Germinal center (tissue), 1 donor: ENCODE data around the gene PRDM16.

Source experiments
- DNase-seq: peaks from one replicate; pipeline ENCODE4 v3.0.0; 2012; ENCODE audit warnings: mixed read lengths, low spot score

The PRDM16 gene

GRCh38 chr1:3103967-3104677 is 35.1 kb downstream of the PRDM16 start:
- DNase-seq: no peak

GRCh38 chr1:3105167-3105863 is 36.3 kb downstream of the PRDM16 start:
- no peak for DNase-seq

GRCh38 chr1:3106216-3106615 is 37.2 kb downstream of the PRDM16 start:
- no peak for DNase-seq

GRCh38 chr1:3107201-3107600 is 38.2 kb downstream of the PRDM16 start:
- DNase-seq: no peak

- DNase-seq: no peak
Observed at GRCh38 chr1:3109355-3109754, 40.4 kb downstream of the PRDM16 start.

GRCh38 chr1:3111348-3112021 is 42.5 kb downstream of the PRDM16 start:
- no peak for DNase-seq

- no peak for DNase-seq
Observed at GRCh38 chr1:3112526-3112925, 43.5 kb downstream of the PRDM16 start.

- no peak for DNase-seq
Observed at GRCh38 chr1:3113047-3113740, 44.2 kb downstream of the PRDM16 start.

GRCh38 chr1:3113741-3114056 is 44.7 kb downstream of the PRDM16 start:
- no peak for DNase-seq

GRCh38 chr1:3114131-3114744 is 45.2 kb downstream of the PRDM16 start:
- no peak for DNase-seq

- DNase-seq: no peak
Observed at GRCh38 chr1:3114846-3115245, 45.8 kb downstream of the PRDM16 start.

- DNase-seq: no peak
Observed at GRCh38 chr1:3115275-3116149, 46.5 kb downstream of the PRDM16 start.

- DNase-seq: no peak
Observed at GRCh38 chr1:3116150-3116510, 47.1 kb downstream of the PRDM16 start.

- DNase-seq: no peak
Observed at GRCh38 chr1:3116560-3116959, 47.6 kb downstream of the PRDM16 start.

GRCh38 chr1:3117879-3118278 is 48.9 kb downstream of the PRDM16 start:
- no peak for DNase-seq

- DNase-seq: no peak
Observed at GRCh38 chr1:3119061-3119460, 50.1 kb downstream of the PRDM16 start.

GRCh38 chr1:3119725-3120124 is 50.7 kb downstream of the PRDM16 start:
- DNase-seq: no peak

GRCh38 chr1:3120140-3120539 is 51.1 kb downstream of the PRDM16 start:
- no peak for DNase-seq

- DNase-seq: no peak
Observed at GRCh38 chr1:3120994-3121393, 52.0 kb downstream of the PRDM16 start.

GRCh38 chr1:3121401-3122210 is 52.6 kb downstream of the PRDM16 start:
- no peak for DNase-seq

GRCh38 chr1:3122311-3122710 is 53.3 kb downstream of the PRDM16 start:
- no peak for DNase-seq
